GM12865 (cell line): ENCODE results near the gene ELK3.

Experiments used
- DNase-seq: peaks from one replicate; pipeline ENCODE4 v3.0.0; 2010; ENCODE audit warnings: low read depth
- H3K4me3 ChIP-seq: 2 replicates; pipeline ENCODE4 v1.5.1; 2011; ENCODE audit warnings: mild to moderate bottlenecking, low read depth, low read length, control low read depth
- TF ChIP-seq, protein P1 (sequence below): IDR thresholded peaks from 2 replicates; pipeline ENCODE4 v1.5.1; 2011; ENCODE audit warnings: low read length, control low read depth, low read depth, inconsistent platforms; ENCODE audit not compliant: insufficient read depth; ENCODE audit errors: missing control alignments

ELK3 gene

GRCh38 chr12:96170762-96171161 lies 23.4 kb upstream of the ELK3 start:
- no peak for DNase-seq
- no peak overlapping the region for H3K4me3 ChIP-seq
- TF ChIP-seq, protein P1, sequence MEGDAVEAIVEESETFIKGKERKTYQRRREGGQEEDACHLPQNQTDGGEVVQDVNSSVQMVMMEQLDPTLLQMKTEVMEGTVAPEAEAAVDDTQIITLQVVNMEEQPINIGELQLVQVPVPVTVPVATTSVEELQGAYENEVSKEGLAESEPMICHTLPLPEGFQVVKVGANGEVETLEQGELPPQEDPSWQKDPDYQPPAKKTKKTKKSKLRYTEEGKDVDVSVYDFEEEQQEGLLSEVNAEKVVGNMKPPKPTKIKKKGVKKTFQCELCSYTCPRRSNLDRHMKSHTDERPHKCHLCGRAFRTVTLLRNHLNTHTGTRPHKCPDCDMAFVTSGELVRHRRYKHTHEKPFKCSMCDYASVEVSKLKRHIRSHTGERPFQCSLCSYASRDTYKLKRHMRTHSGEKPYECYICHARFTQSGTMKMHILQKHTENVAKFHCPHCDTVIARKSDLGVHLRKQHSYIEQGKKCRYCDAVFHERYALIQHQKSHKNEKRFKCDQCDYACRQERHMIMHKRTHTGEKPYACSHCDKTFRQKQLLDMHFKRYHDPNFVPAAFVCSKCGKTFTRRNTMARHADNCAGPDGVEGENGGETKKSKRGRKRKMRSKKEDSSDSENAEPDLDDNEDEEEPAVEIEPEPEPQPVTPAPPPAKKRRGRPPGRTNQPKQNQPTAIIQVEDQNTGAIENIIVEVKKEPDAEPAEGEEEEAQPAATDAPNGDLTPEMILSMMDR: no peak

GRCh38 chr12:96171905-96172304 lies 22.3 kb upstream of the ELK3 start:
- TF ChIP-seq, protein P1: no peak
- no peak overlapping the region for H3K4me3 ChIP-seq
- no peak for DNase-seq

GRCh38 chr12:96172981-96173380 lies 21.2 kb upstream of the ELK3 start:
- DNase-seq: no peak
- no peak overlapping the region for H3K4me3 ChIP-seq
- TF ChIP-seq, protein P1: no peak

GRCh38 chr12:96176575-96176974 lies 17.6 kb upstream of the ELK3 start:
- H3K4me3 ChIP-seq: no peak overlapping the region
- no peak for DNase-seq
- TF ChIP-seq, protein P1: no peak

- DNase-seq: peak; percentile 73
- H3K4me3 ChIP-seq: no peak overlapping the region
- TF ChIP-seq, protein P1: no peak
Measured at GRCh38 chr12:96177013-96177412, 17.2 kb upstream of the ELK3 start.

- H3K4me3 ChIP-seq: no peak overlapping the region
- TF ChIP-seq, protein P1: no peak
- DNase-seq: no peak
Measured at GRCh38 chr12:96183734-96184370, 10.3 kb upstream of the ELK3 start.

DNA sequence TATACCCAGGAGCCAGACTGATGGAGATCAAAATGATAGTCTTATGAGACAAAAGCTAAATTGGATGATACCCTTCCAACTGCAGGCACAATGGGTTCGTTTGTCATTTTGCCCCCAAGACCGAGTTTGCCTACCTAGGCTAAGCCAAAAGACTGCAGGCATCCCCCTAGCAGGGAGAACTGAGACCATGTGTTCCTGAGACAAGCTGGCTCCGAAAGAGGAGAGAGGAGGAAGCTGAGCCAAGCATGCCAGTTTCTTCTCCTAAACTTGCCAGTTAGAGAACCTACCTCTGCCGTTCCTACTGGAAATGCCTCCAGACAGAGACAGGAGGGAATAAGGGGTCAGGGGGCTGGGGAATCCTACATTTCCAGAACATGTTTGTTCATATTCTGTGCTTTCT lies 8.3 kb upstream of the ELK3 start:
- H3K4me3 ChIP-seq: no peak overlapping the region
- no peak for DNase-seq
- TF ChIP-seq, protein P1: no peak
